ENCODE results near the gene ATP9B.

DNA sequence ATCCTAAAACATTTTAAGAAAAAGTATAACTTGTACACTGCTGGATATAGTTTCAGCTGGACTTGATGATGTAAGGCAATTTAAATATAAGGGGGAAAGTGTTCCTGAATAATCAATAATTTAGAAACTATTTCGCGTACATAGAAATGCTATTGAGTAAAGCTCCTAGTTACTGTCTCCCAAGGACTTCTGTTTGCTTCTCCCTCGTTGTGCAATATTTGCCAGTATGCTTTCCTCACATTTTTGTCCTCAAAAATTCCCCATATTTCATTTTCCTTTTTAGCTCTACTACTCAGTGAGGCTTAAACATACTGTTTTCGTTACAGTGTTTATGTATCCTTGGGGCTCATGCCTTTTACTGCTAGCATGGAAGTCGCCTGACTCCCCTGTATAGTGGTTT is 36.9 kb downstream of the ATP9B start:
- TF ChIP-seq, protein P1, sequence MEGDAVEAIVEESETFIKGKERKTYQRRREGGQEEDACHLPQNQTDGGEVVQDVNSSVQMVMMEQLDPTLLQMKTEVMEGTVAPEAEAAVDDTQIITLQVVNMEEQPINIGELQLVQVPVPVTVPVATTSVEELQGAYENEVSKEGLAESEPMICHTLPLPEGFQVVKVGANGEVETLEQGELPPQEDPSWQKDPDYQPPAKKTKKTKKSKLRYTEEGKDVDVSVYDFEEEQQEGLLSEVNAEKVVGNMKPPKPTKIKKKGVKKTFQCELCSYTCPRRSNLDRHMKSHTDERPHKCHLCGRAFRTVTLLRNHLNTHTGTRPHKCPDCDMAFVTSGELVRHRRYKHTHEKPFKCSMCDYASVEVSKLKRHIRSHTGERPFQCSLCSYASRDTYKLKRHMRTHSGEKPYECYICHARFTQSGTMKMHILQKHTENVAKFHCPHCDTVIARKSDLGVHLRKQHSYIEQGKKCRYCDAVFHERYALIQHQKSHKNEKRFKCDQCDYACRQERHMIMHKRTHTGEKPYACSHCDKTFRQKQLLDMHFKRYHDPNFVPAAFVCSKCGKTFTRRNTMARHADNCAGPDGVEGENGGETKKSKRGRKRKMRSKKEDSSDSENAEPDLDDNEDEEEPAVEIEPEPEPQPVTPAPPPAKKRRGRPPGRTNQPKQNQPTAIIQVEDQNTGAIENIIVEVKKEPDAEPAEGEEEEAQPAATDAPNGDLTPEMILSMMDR (conservative IDR thresholded peaks at IDR 0.05) = no peak
- TF ChIP-seq EZH2 (IDR thresholded peaks at IDR 0.05; ENCODE audit: low read depth) = no peak

Data from PC-9 (cell line).